ENCODE data around the gene POMGNT1. TPM values are rescaled to one million over a fixed set of nuclear protein-coding genes. Genes with fewer than 3 reads are reported as not detected.

The POMGNT1 gene
- total and polyA plus RNA-seq, 2 of the 8 experiments (the other 6 are each of a cell fraction or from before 2014, with no cell fraction given), result 28.0 to 40.3 TPM

DNA sequence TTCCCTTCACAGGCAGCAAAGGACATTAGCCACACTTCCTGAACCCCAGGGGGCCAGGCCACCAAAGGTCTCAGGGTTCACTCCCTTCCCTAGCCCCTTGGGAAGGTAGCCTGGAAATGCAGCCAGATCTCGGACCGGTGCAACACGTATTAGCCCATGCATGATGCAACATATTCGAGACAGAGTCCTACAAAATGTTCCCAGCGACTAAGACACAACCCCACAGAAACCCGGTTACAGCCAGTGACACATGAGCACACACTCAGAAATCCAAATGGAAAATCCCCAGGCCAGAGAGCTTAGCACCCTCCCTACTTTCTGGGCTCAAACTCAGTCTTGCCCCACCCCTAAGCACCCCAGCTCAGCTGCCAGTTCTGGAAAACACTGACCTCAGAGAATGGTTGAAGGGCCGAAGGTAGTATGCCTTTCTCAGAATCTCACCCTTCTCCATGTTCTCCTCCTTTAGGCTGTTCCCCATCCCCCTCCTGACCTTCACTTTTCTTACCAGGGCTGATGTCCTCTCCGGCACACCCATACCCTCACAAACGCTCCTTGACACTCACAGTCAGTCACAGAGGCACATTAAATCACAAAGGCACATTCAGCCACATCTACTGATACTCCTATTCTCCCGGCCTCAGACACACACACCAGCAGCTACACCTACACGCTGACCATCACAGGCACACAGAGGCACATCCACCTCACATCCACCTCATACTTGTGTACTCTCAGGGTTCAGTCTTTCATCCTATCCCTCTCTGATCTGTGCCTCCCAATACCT, 23.6 kb downstream of the POMGNT1 start, which contains the start of gene TSPAN1:
Gene TSPAN1, plus strand, starts transcription at position 640 of the 784 bp plus-strand sequence. CDS start 6,021 bp downstream, outside the sequence.
- Histone ChIP-seq H3K27ac (ENCODE audit: low read depth, low read length) (no peak within 1 kb of the TSS), H3K4me1 (replicated peaks in 1 of 4; ENCODE audit: control insufficient read depth in 3 of 4, insufficient read depth in 4 of 4, low read length in 3 of 4) (peaks cover 3 to 19% (median 12%) of the 10 kb centered on the region in 4 experiments), H3K27me3 (replicated peaks in 1 of 4; ENCODE audit: control insufficient read depth in 3 of 4, extremely low read depth in 1 of 4, insufficient read depth in 3 of 4, low read length in 3 of 4) (no peaks in the 10 kb centered on the region; a peak in 1 of 7 replicates), H2AK5ac (ENCODE audit: low read depth, low read length) (no peak within 1 kb of the TSS), H3K23me2 (ENCODE audit: low read depth, low read length) (peaks cover under 1% of the 10 kb centered on the region; the same call in 1 of the 2 replicates), H2AFZ (ENCODE audit: low read length) (peak within 1 kb of the TSS; percentile 24; the same call in 1 of the 2 replicates), H3K56ac (replicated peaks; ENCODE audit: insufficient read length, low read depth, low read length) (no peak within 1 kb of the TSS), H2BK120ac (replicated peaks; ENCODE audit: low read depth, low read length) (no peak within 1 kb of the TSS), H2BK5ac (ENCODE audit: low read depth, low read length) (0 out of 2 replicates have a peak within 1 kb of the TSS, but pooled peaks have one; percentile 71), H3K4me2 (ENCODE audit: insufficient read depth in 1 of 2, low read depth in 2 of 2, low read length in 2 of 2) (0 out of 4 replicates have a peak within 1 kb of the TSS, but pooled peaks of 1 of the 2 experiments have one; percentile 15), H3K9ac (replicated peaks in 1 of 4; ENCODE audit: extremely low read depth in 1 of 4, low read depth in 3 of 4, low read length in 3 of 4) (no peak within 1 kb of the TSS), H4K91ac (replicated peaks; ENCODE audit: insufficient read length, low read length) (no peak within 1 kb of the TSS), H2BK15ac (ENCODE audit: low read length) (0 out of 2 replicates have a peak within 1 kb of the TSS, but pooled peaks have one; percentile 88), H3K36me3 (ENCODE audit: control insufficient read depth in 2 of 4, insufficient read depth in 4 of 4, low read length in 3 of 4) (no peaks in the 10 kb centered on the region), H3K23ac (ENCODE audit: insufficient read length) (no peak within 1 kb of the TSS), H4K5ac (ENCODE audit: insufficient read length, low read depth, low read length) (no peak within 1 kb of the TSS), H3K4me3 (ENCODE audit: extremely low read depth in 1 of 4, insufficient read depth in 2 of 4, low read depth in 3 of 4, low read length in 4 of 4) (no peak within 1 kb of the TSS), H3K79me2 (ENCODE audit: control insufficient read depth in 1 of 2, insufficient read depth in 2 of 2, low read length in 2 of 2) (no peaks in the 10 kb centered on the region), H3K9me3 (ENCODE audit: insufficient read depth in 2 of 2, low read depth in 1 of 2, low read length in 1 of 2) (no peaks in the 10 kb centered on the region), H3K4ac (replicated peaks; ENCODE audit: insufficient read length, low read depth, low read length) (peak within 1 kb of the TSS; percentile 42), H4K8ac (ENCODE audit: extremely low read depth, insufficient read depth, low read length) (no peak within 1 kb of the TSS), H4K20me1 (replicated peaks in 1 of 2; ENCODE audit: control insufficient read depth in 1 of 2, insufficient read depth in 2 of 2, low read length in 2 of 2) (peaks cover 0 to 1% of the 10 kb centered on the region in 2 experiments), H2BK20ac (ENCODE audit: low read length) (peak within 1 kb of the TSS; percentile 52; the same call in 1 of the 2 replicates), H2BK12ac (ENCODE audit: low read depth, low read length) (peak within 1 kb of the TSS; percentile 89), H3K18ac (ENCODE audit: extremely low read depth, low read length) (peak within 1 kb of the TSS; percentile 15; the same call in 1 of the 2 replicates), H3K14ac (ENCODE audit: insufficient read length) (no peak within 1 kb of the TSS), H3K79me1 (ENCODE audit: low read depth, low read length) (0 out of 2 replicates have a peak, but pooled peaks cover 3% of the 10 kb centered on the region)
- POLR2A ChIA-PET (ENCODE audit: partially characterized antibody), result interaction anchor here (0.8 to 1.2 kb wide), 2 partner anchors 35 to 138 kb away, joined by 3 read pairs; no protein-coding TSS in a partner anchor
- TF ChIP-seq ASH2L (IDR thresholded peaks at IDR 0.05; ENCODE audit: low read length), result peak; percentile 20
- TF ChIP-seq TBP (IDR thresholded peaks at IDR 0.05; ENCODE audit: low read depth, low read length), result no peak
- FAIRE-seq (no peak), DNase-seq (ENCODE audit: low read depth in 1 of 2, low spot score in 2 of 2) (no peak)
- CTCF ChIA-PET (ENCODE audit: partially characterized antibody), result interaction anchor here (0.6 to 8.7 kb wide), 4 partner anchors 13 to 659 kb away, joined by 3 to 67 read pairs (median 8); no protein-coding TSS in a partner anchor
- 85% methylated on average over 11 of the region's 11 CpGs; no CpG with 5 or more reads in 1 of the 2 experiments for WGBS, 2 experiments (ENCODE audit: extremely low coverage in 1 of 2, insufficient coverage in 1 of 2, insufficient read length in 1 of 2, insufficient replicate concordance in 2 of 2, low coverage in 1 of 2, low lambda C conversion rate in 2 of 2, missing lambda C conversion rate in 1 of 2)
